ENCODE data around the gene MALRD1. TPM values are rescaled to one million over a fixed set of nuclear protein-coding genes. Genes with fewer than 3 reads are reported as not detected.

MALRD1 gene
- total and polyA plus RNA-seq, 5 donors: 0.58 to 2.7 (median 2.0) TPM

DNA sequence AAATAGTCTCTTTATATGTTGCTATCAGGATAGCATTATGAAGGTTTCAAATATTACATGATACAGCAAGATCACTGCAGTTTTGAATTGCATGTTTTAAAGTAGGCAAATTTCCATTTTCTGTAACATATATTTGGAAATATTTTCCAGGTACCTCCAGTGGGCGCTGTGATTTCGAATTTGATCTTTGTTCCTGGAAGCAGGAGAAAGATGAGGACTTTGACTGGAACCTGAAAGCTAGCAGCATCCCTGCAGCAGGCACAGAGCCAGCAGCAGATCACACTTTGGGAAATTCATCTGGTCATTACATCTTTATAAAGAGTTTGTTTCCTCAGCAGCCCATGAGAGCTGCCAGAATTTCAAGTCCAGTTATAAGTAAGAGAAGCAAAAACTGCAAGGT, 299.0 kb downstream of the MALRD1 start:
- WGBS: 27% methylated on average over 2 of the region's 2 CpGs
- intact Hi-C loops (cut with DNase I): no loop called here
- DNase-seq (no peak), ATAC-seq (no peak)
- H3K27me3 ChIP-seq (ENCODE audit: control insufficient read depth, insufficient read depth): no peaks in the 10 kb centered on the region
- H3K27ac ChIP-seq (ENCODE audit: low read length): no peak overlapping the region
- no peaks in the 10 kb centered on the region for H3K4me1 ChIP-seq (ENCODE audit: control insufficient read depth, insufficient read depth, low read length)
- no peaks in the 10 kb centered on the region for H3K9me3 ChIP-seq (ENCODE audit: control insufficient read depth, low read length)
- H3K4me3 ChIP-seq (ENCODE audit: low read length): no peak overlapping the region

DNA sequence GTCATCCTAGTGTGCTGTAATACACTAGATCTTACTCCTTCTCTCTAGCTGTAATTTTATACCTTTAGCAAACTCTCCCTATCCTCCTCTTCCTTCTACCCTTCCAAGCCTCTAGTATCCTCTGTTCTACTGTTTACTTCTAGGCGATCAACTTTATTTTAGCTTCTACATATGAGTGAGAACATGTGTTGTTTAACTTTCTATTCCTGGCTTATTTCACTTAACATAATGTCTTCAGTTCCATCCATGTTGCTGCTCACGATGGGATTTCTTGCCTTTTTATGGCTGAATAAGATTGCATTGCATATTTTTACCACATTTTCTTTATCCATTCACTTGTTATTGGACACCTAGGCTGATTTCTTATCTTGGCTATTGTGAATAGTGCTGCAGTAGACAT, 318.6 kb downstream of the MALRD1 start:
- DNase-seq (no peak), ATAC-seq (no peak)
- H3K27ac ChIP-seq (ENCODE audit: low read length): no peak overlapping the region
- H3K27me3 ChIP-seq (ENCODE audit: control insufficient read depth, insufficient read depth): no peaks in the 10 kb centered on the region
- H3K9me3 ChIP-seq (ENCODE audit: control insufficient read depth, low read length): no peaks in the 10 kb centered on the region
- intact Hi-C loops (cut with DNase I): no loop called here
- WGBS: 84% methylated on average over 2 of the region's 2 CpGs
- no peaks in the 10 kb centered on the region for H3K4me1 ChIP-seq (ENCODE audit: control insufficient read depth, insufficient read depth, low read length)
- H3K4me3 ChIP-seq (ENCODE audit: low read length): no peak overlapping the region

DNA sequence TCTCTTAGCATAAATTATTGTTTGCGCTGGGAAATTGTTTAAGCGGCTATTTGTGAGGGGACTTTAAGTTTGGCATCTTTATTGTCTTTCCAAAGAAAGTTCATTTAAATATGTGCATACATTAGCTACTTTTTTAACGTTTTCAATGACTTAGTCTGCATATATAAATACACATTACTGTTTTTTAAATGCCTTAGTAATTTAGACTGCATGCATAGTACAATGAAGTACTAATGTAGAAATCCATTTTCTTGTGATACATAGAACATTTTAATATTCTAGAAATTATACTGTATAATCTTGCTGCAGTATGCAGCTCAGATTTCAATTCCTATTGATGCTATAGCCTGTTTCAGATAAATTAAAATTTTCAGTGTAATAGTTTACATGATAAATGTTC, 325.4 kb downstream of the MALRD1 start:
- DNase-seq: no peak
- WGBS: 59% methylated on average over 3 of the region's 3 CpGs
- H3K9me3 ChIP-seq (ENCODE audit: control insufficient read depth, low read length): no peaks in the 10 kb centered on the region
- no peak overlapping the region for H3K4me3 ChIP-seq (ENCODE audit: low read length)
- H3K4me1 ChIP-seq (ENCODE audit: control insufficient read depth, insufficient read depth, low read length): no peaks in the 10 kb centered on the region
- H3K27ac ChIP-seq (ENCODE audit: low read length): no peak overlapping the region
- H3K27me3 ChIP-seq (ENCODE audit: control insufficient read depth, insufficient read depth): no peaks in the 10 kb centered on the region
- ATAC-seq: no peak
- intact Hi-C loops (cut with DNase I): no loop called here

DNA sequence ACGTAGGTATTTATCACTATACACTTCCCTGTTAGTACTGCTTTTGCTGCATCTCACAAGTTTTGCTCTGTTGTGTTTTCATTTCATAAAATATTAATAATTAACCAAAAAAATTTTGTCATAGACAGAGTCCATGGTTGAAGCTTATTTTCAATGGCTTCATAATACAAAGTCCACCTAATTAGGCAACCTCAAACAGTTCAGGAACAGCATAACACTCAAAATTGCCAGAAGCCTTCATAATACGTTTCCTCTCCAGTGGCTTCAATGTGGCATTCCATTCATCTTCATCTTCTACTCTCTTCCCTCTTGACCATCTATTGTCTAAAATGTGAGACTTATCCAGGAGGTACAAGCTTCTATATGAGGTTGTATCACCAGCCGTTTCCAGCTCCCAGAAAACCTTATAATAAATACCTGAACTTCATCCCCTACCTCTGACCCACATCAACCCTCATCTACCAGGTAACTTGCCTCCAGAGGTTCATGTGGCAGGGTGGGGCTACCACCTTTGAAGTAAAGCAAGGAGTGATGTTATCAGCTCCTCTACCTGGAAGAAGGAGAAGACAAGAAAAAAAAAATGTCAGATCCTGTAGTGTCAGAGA, 337.3 kb downstream of the MALRD1 start:
- H3K27ac ChIP-seq (ENCODE audit: low read length): no peak overlapping the region
- intact Hi-C loops (cut with DNase I): no loop called here
- ATAC-seq: no peak
- no peaks in the 10 kb centered on the region for H3K9me3 ChIP-seq (ENCODE audit: control insufficient read depth, low read length)
- no peaks in the 10 kb centered on the region for H3K4me1 ChIP-seq (ENCODE audit: control insufficient read depth, insufficient read depth, low read length)
- no peak overlapping the region for H3K4me3 ChIP-seq (ENCODE audit: low read length)
- no peaks in the 10 kb centered on the region for H3K27me3 ChIP-seq (ENCODE audit: control insufficient read depth, insufficient read depth)
- DNase-seq: no peak
- WGBS: 77% methylated on average over 3 of the region's 3 CpGs

DNA sequence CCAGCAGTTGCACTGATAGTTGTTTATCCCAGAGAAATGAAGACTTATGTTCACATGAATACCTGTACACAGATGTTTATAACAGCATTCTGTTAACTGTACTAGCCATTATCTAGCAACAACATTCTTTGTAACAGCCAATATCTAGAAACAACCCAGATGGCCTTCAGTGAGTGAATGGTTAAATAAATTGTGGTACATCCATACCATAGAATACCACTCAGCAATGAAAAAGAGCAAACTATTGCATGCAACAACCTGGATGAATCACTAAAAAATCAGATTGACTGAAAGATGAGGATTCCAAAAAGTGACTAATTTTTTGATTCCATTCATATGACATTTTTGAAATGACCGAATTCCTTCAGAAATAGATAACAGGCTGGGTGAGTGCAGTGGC, 360.3 kb downstream of the MALRD1 start:
- DNase-seq (no peak), ATAC-seq (no peak)
- Histone ChIP-seq H3K4me1 (ENCODE audit: control insufficient read depth, insufficient read depth, low read length) (no peaks in the 10 kb centered on the region), H3K27me3 (ENCODE audit: control insufficient read depth, insufficient read depth) (no peaks in the 10 kb centered on the region), H3K27ac (ENCODE audit: low read length) (no peak overlapping the region), H3K4me3 (ENCODE audit: low read length) (no peak overlapping the region), H3K9me3 (ENCODE audit: control insufficient read depth, low read length) (no peaks in the 10 kb centered on the region)
- intact Hi-C loops (cut with DNase I): no loop called here
- 85% methylated on average over 1 of the region's 1 CpG for WGBS

DNA sequence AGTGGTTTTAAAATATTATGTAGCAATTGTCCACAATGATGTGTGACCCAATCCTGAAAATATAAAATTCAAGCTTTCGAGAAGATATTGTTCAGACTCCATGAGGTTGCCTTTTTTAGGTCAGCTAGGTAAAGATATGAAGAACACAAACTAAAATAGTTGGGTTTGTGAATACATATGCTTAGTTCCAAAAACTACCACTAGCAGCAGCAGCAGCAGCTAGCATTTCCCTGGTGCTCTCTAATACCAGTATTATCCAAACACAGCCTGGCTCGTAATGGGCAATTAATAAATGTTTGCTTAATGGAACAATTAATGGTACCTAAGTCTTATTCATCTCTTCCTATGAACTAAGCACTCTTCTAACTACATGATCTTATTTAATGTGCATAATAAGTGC, 362.5 kb downstream of the MALRD1 start:
- no peak for ATAC-seq
- Histone ChIP-seq H3K4me1 (ENCODE audit: control insufficient read depth, insufficient read depth, low read length) (no peaks in the 10 kb centered on the region), H3K27ac (ENCODE audit: low read length) (no peak overlapping the region), H3K27me3 (ENCODE audit: control insufficient read depth, insufficient read depth) (no peaks in the 10 kb centered on the region), H3K9me3 (ENCODE audit: control insufficient read depth, low read length) (no peaks in the 10 kb centered on the region), H3K4me3 (ENCODE audit: low read length) (no peak overlapping the region)
- 84% methylated on average over 2 of the region's 2 CpGs for WGBS
- intact Hi-C loops (cut with DNase I): loop anchor here in 2 of 4 donors (10.0 kb wide), 2 partner anchors 374 to 1354 kb away; no protein-coding TSS in a partner anchor
- DNase-seq: no peak

DNA sequence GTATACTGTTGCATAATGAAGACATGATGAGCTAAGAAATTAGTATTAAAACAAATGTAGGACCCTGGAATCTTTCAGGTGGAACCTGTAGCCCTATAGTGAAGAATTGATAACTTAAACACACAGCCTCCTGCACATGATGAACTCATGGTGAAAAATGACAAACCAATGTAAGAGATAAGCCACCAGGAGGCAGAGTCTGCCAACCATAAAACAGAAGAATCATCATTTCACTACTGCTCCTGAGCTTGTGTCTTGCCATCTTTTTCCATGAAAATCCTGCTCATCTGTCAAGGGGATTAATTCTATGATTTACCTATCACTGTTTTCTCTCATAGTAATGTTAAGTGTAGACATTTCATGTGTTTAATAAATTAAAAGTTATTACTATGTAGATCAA, 363.9 kb downstream of the MALRD1 start:
- Histone ChIP-seq H3K27ac (ENCODE audit: low read length) (no peak overlapping the region), H3K4me3 (ENCODE audit: low read length) (no peak overlapping the region), H3K9me3 (ENCODE audit: control insufficient read depth, low read length) (no peaks in the 10 kb centered on the region), H3K4me1 (ENCODE audit: control insufficient read depth, insufficient read depth, low read length) (no peaks in the 10 kb centered on the region), H3K27me3 (ENCODE audit: control insufficient read depth, insufficient read depth) (no peaks in the 10 kb centered on the region)
- intact Hi-C loops (cut with DNase I): loop anchor here in 2 of 4 donors (10.0 kb wide), 2 partner anchors 372 to 1352 kb away; no protein-coding TSS in a partner anchor
- no peak for ATAC-seq
- DNase-seq: no peak

DNA sequence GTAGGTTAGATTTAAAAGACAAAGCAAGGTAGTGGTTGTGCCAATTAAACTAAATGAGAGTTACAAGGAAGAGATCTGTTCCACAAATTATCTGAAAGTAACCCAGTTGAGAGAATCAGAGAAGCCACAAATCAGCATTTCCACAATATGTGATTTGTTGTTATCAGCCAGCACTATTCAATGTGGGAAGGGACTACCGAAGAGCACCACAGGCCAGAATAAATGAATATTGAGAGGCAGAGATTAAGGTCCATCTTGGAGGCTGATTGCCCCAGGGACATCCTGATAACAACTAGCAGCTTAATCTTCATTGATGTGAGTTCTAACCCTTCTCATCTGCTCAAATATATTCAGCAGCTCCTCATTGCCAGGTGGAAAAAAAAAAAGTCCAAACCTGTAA, 367.6 kb downstream of the MALRD1 start:
- Histone ChIP-seq H3K4me1 (ENCODE audit: control insufficient read depth, insufficient read depth, low read length) (no peaks in the 10 kb centered on the region), H3K27me3 (ENCODE audit: control insufficient read depth, insufficient read depth) (no peaks in the 10 kb centered on the region), H3K4me3 (ENCODE audit: low read length) (no peak overlapping the region), H3K9me3 (ENCODE audit: control insufficient read depth, low read length) (no peaks in the 10 kb centered on the region), H3K27ac (ENCODE audit: low read length) (no peak overlapping the region)
- intact Hi-C loops (cut with DNase I): loop anchor here in 2 of 4 donors (10.0 kb wide), 2 partner anchors 369 to 1349 kb away; no protein-coding TSS in a partner anchor
- 25% methylated on average over 1 of the region's 1 CpG for WGBS
- ATAC-seq (no peak), DNase-seq (no peak)

DNA sequence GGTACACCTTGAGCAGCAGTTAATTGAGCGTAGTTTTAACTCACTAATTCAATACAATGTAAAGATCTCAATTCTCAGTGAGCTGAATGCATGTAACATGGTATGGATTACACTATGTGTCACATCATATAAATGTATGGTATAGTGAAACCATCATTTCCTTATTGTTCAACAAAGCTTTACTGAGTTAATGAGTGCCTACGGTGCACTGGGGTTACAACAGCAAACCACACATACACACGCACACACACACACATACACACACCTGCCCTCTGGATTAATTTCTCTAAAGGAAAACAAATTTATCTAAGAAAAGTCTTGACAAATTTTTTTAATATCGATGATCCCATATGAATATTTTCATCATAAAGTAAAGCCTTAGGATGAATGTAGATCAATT, 369.1 kb downstream of the MALRD1 start:
- no peak for DNase-seq
- ATAC-seq: no peak
- 94% methylated on average over 4 of the region's 4 CpGs for WGBS
- intact Hi-C loops (cut with DNase I): loop anchor here in 2 of 4 donors (10.0 kb wide), 2 partner anchors 367 to 1347 kb away; no protein-coding TSS in a partner anchor
- Histone ChIP-seq H3K4me1 (ENCODE audit: control insufficient read depth, insufficient read depth, low read length) (no peaks in the 10 kb centered on the region), H3K27ac (ENCODE audit: low read length) (no peak overlapping the region), H3K9me3 (ENCODE audit: control insufficient read depth, low read length) (no peaks in the 10 kb centered on the region), H3K4me3 (ENCODE audit: low read length) (no peak overlapping the region), H3K27me3 (ENCODE audit: control insufficient read depth, insufficient read depth) (no peaks in the 10 kb centered on the region)

DNA sequence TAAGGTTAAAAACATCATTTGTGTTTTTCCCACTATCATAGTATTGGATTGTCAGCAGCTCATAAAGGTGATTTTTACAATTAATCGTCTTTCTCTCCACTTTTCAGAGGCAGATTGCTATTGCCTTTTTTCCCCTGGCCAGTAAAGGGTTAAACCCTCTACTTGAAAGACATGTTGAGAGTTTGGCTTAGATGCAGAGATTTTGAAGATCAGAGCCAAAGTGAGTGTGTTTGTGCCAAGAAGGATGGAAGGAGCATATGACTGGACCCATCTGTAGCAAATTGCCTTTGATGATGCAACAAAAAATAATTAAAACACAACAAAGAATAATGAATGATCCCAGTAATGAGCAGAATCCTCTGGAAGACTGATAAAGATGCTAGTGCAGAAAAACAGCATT, 373.1 kb downstream of the MALRD1 start:
- Histone ChIP-seq H3K4me1 (ENCODE audit: control insufficient read depth, insufficient read depth, low read length) (no peaks in the 10 kb centered on the region), H3K27me3 (ENCODE audit: control insufficient read depth, insufficient read depth) (no peaks in the 10 kb centered on the region), H3K4me3 (ENCODE audit: low read length) (no peak overlapping the region), H3K9me3 (ENCODE audit: control insufficient read depth, low read length) (no peaks in the 10 kb centered on the region), H3K27ac (ENCODE audit: low read length) (no peak overlapping the region)
- ATAC-seq: no peak
- WGBS: 77% methylated on average over 1 of the region's 1 CpG
- intact Hi-C loops (cut with DNase I): no loop called here
- no peak for DNase-seq

DNA sequence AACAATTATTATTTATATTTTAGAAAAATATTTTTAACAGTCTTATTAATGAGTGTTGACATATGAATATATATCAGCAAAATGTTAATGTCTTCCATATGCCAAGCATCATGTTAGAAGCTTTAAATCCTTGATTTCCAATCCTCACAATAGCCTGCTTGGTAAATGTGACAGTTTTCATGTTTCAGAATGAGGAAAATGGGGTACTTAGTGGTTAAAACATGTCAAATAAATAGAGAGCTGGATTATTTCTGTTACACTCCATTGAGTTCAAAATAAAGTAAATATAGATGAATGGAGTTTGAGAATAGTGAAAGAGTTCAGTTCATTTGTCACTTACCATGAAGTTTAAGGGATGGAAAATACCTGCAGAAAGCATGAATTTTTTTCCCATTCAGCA, 377.4 kb downstream of the MALRD1 start:
- H3K9me3 ChIP-seq (ENCODE audit: control insufficient read depth, low read length): no peaks in the 10 kb centered on the region
- intact Hi-C loops (cut with DNase I): no loop called here
- H3K4me3 ChIP-seq (ENCODE audit: low read length): no peak overlapping the region
- H3K27ac ChIP-seq (ENCODE audit: low read length): no peak overlapping the region
- DNase-seq (no peak), ATAC-seq (no peak)
- H3K27me3 ChIP-seq (ENCODE audit: control insufficient read depth, insufficient read depth): no peaks in the 10 kb centered on the region
- no peaks in the 10 kb centered on the region for H3K4me1 ChIP-seq (ENCODE audit: control insufficient read depth, insufficient read depth, low read length)
